ENCODE results near the gene SCFD2. TPM values are rescaled to one million over a fixed set of nuclear protein-coding genes. Genes with fewer than 3 reads are reported as not detected.

Gene SCFD2
- total and polyA plus RNA-seq, 9 donors, result 5.1 to 42.1 (median 13.5) TPM

DNA sequence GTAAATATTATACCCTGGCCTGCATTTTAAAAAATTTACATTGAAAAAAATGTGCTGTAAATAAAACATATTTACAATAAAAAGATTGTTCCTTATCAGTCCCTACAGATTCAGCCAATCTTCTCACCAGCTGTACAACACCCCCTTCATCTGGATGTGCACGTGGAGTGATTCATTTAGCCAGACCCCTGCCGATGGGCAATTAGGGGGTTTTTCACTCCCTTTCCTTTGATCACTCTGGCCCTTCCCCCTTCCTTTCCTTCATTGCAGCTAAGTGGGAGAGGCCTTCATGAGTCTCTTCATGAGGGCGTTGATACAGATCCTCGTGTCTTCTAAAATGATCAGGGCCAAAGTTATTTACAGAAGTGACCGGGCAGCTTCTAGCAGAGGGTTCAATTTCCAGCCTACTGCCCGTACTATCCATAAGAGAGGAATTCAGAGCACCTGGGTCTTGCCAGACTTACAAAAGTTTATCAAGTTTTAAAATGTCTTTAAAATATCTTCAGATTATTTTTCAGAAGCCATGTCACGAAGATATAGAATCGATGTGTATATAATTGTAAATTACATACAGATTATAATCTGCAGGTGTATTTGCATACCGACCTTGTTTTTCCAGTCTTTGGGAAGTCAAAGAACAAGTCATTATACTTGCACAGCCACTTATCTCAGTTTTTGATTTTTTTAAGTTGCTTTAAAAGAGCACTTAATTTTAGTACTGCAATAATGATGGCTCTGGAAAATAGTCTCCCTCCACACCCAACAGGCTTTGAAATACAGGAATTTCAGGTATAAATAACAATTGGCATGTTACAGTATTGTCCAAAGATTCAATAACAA is 525.1 kb downstream of the SCFD2 start:
- Histone ChIP-seq H3K27ac (no peak overlapping the region), H3K4me1 (ENCODE audit: insufficient read depth) (peaks cover 21% of the 10 kb centered on the region), H3K4me3 (no peak overlapping the region), H3K36me3 (no peaks in the 10 kb centered on the region), H3K27me3 (no peaks in the 10 kb centered on the region), H3K9me3 (no peaks in the 10 kb centered on the region)
- no peak for DNase-seq
- 59 to 73% (median 65%) methylated on average over 9 of the region's 9 CpGs for WGBS, 3 donors
- intact Hi-C loops (cut with DNase I), result no loop called here
- TF ChIP-seq, protein P1, sequence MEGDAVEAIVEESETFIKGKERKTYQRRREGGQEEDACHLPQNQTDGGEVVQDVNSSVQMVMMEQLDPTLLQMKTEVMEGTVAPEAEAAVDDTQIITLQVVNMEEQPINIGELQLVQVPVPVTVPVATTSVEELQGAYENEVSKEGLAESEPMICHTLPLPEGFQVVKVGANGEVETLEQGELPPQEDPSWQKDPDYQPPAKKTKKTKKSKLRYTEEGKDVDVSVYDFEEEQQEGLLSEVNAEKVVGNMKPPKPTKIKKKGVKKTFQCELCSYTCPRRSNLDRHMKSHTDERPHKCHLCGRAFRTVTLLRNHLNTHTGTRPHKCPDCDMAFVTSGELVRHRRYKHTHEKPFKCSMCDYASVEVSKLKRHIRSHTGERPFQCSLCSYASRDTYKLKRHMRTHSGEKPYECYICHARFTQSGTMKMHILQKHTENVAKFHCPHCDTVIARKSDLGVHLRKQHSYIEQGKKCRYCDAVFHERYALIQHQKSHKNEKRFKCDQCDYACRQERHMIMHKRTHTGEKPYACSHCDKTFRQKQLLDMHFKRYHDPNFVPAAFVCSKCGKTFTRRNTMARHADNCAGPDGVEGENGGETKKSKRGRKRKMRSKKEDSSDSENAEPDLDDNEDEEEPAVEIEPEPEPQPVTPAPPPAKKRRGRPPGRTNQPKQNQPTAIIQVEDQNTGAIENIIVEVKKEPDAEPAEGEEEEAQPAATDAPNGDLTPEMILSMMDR (IDR thresholded peaks at IDR 0.05), result no peak
- TF ChIP-seq EP300 (IDR thresholded peaks at IDR 0.05), result no peak
- TF ChIP-seq POLR2A (IDR thresholded peaks at IDR 0.05), result no peak

- H3K27ac ChIP-seq, result peak overlapping the region in 1 of 2 donors; percentile 15
- 25 to 36% (median 33%) methylated on average over 10 of the region's 10 CpGs for WGBS, 3 donors
- DNase-seq, result peak in 3 of 5 donors; percentile 48 to 72 (median 55)
- H3K27me3 ChIP-seq, result no peaks in the 10 kb centered on the region
- no peaks in the 10 kb centered on the region for H3K36me3 ChIP-seq
- H3K4me3 ChIP-seq, result no peak overlapping the region
- intact Hi-C loops (cut with DNase I), result no loop called here
- TF ChIP-seq, protein P1 (IDR thresholded peaks at IDR 0.05), result no peak
- TF ChIP-seq POLR2A (IDR thresholded peaks at IDR 0.05), result no peak
- TF ChIP-seq EP300 (IDR thresholded peaks at IDR 0.05), result no peak
- no peaks in the 10 kb centered on the region for H3K9me3 ChIP-seq
- peaks cover 21% of the 10 kb centered on the region for H3K4me1 ChIP-seq (ENCODE audit: insufficient read depth)
These were observed 526.9 kb downstream of the SCFD2 start for GRCh38 chr4:52838729-52839586.

GRCh38 chr4:52837716-52838558 is 527.9 kb downstream of the SCFD2 start:
- Histone ChIP-seq H3K36me3 (no peaks in the 10 kb centered on the region), H3K27me3 (no peaks in the 10 kb centered on the region), H3K4me3 (no peak overlapping the region), H3K4me1 (ENCODE audit: insufficient read depth) (peaks cover 21% of the 10 kb centered on the region), H3K27ac (no peak overlapping the region), H3K9me3 (no peaks in the 10 kb centered on the region)
- TF ChIP-seq EP300 (IDR thresholded peaks at IDR 0.05) (no peak), POLR2A (IDR thresholded peaks at IDR 0.05) (no peak)
- TF ChIP-seq, protein P1 (IDR thresholded peaks at IDR 0.05), result no peak
- DNase-seq, result no peak
- intact Hi-C loops (cut with DNase I), result no loop called here
- 77 to 83% (median 80%) methylated on average over 7 of the region's 7 CpGs for WGBS, 3 donors

DNA sequence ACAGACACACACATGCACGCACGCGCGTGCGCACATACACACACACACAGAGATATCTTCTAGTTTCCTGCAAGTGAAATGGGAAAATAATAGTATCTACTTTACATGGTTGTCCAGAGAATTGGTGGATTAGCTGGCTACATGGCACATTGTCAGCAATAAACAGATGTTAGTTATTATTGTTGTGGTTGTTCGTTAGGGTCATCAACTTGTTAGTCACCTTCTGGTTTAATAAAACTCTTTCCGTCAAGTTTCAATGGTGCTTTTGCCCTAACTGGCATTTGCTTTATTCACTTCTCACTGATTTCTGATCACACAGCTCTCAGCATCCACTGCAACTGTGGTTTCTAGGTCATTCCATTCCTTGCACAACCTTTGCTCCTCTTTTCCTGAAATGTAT is 529.2 kb downstream of the SCFD2 start:
- WGBS, 3 donors, result 40 to 75% (median 56%) methylated on average over 7 of the region's 7 CpGs
- Histone ChIP-seq H3K9me3 (no peaks in the 10 kb centered on the region), H3K4me1 (ENCODE audit: insufficient read depth) (peaks cover 11% of the 10 kb centered on the region), H3K27me3 (no peaks in the 10 kb centered on the region), H3K27ac (no peak overlapping the region), H3K36me3 (no peaks in the 10 kb centered on the region), H3K4me3 (no peak overlapping the region)
- no peak for DNase-seq
- TF ChIP-seq, protein P1 (IDR thresholded peaks at IDR 0.05), result no peak
- no peak for TF ChIP-seq POLR2A (IDR thresholded peaks at IDR 0.05)
- TF ChIP-seq EP300 (IDR thresholded peaks at IDR 0.05), result no peak
- intact Hi-C loops (cut with DNase I), result no loop called here

Data from ovary (tissue), 9 donors.